ENCODE results near the gene SVEP1.

Gene SVEP1

GRCh38 chr9:110517483-110517882, 62.1 kb downstream of the SVEP1 start:
- TF ChIP-seq CTCF (IDR thresholded peaks at IDR 0.05; ENCODE audit: control extremely low read depth, extremely low read depth, low read depth, missing control alignments): no peak
- DNase-seq (ENCODE audit: extremely low spot score): no peak
- ChIA-PET CTCF (no interaction called here), POLR2A (no interaction called here)

GRCh38 chr9:110514897-110515296, 64.6 kb downstream of the SVEP1 start:
- no peak for TF ChIP-seq CTCF (IDR thresholded peaks at IDR 0.05; ENCODE audit: control extremely low read depth, extremely low read depth, low read depth, missing control alignments)
- no peak for DNase-seq (ENCODE audit: extremely low spot score)
- CTCF ChIA-PET: no interaction called here
- POLR2A ChIA-PET: no interaction called here

- CTCF ChIA-PET: interaction anchor here (1.0 to 1.3 kb wide), 2 partner anchors 9 to 11 kb away, joined by 3 to 6 read pairs; no protein-coding TSS in a partner anchor
These were observed 66.7 kb downstream of the SVEP1 start for GRCh38 chr9:110512817-110513216.

GRCh38 chr9:110509792-110510191, 69.7 kb downstream of the SVEP1 start:
- no peak for TF ChIP-seq CTCF (IDR thresholded peaks at IDR 0.05; ENCODE audit: control extremely low read depth, extremely low read depth, low read depth, missing control alignments)
- DNase-seq (ENCODE audit: extremely low spot score): no peak
- ChIA-PET CTCF (no interaction called here), POLR2A (no interaction called here)

More at GRCh38 chr9:110512817-110513216, 66.7 kb downstream of the SVEP1 start:
- DNase-seq (ENCODE audit: extremely low spot score): no peak
- TF ChIP-seq CTCF (IDR thresholded peaks at IDR 0.05; ENCODE audit: control extremely low read depth, extremely low read depth, low read depth, missing control alignments): no peak
- POLR2A ChIA-PET: no interaction called here

GRCh38 chr9:110502842-110503241, 76.7 kb downstream of the SVEP1 start:
- TF ChIP-seq CTCF (IDR thresholded peaks at IDR 0.05; ENCODE audit: control extremely low read depth, extremely low read depth, low read depth, missing control alignments): no peak
- ChIA-PET POLR2A (no interaction called here), CTCF (interaction anchor here (0.7 to 1.2 kb wide), 3 partner anchors 9 to 35 kb away, joined by 3 read pairs; no protein-coding TSS in a partner anchor)
- no peak for DNase-seq (ENCODE audit: extremely low spot score)

GRCh38 chr9:110499608-110500007, 79.9 kb downstream of the SVEP1 start:
- no peak for TF ChIP-seq CTCF (IDR thresholded peaks at IDR 0.05; ENCODE audit: control extremely low read depth, extremely low read depth, low read depth, missing control alignments)
- ChIA-PET CTCF (interaction anchor here (1.2 kb wide), 1 partner anchor 38 kb away, joined by 3 read pairs; no protein-coding TSS in a partner anchor), POLR2A (no interaction called here)
- no peak for DNase-seq (ENCODE audit: extremely low spot score)

- CTCF ChIA-PET: interaction anchor here (1.0 to 1.1 kb wide), 2 partner anchors 11 to 16 kb away, joined by 3 read pairs; no protein-coding TSS in a partner anchor
- no peak for DNase-seq (ENCODE audit: extremely low spot score)
- TF ChIP-seq CTCF (IDR thresholded peaks at IDR 0.05; ENCODE audit: control extremely low read depth, extremely low read depth, low read depth, missing control alignments): no peak
- POLR2A ChIA-PET: no interaction called here
These were observed 92.3 kb downstream of the SVEP1 start for GRCh38 chr9:110487196-110487595.
